ENCODE results near the gene POLRMT. TPM values are rescaled to one million over a fixed set of nuclear protein-coding genes. Genes with fewer than 3 reads are reported as not detected.

POLRMT gene
- total and polyA plus RNA-seq, 4 donors, result 16.0 to 41.4 (median 35.1) TPM

DNA sequence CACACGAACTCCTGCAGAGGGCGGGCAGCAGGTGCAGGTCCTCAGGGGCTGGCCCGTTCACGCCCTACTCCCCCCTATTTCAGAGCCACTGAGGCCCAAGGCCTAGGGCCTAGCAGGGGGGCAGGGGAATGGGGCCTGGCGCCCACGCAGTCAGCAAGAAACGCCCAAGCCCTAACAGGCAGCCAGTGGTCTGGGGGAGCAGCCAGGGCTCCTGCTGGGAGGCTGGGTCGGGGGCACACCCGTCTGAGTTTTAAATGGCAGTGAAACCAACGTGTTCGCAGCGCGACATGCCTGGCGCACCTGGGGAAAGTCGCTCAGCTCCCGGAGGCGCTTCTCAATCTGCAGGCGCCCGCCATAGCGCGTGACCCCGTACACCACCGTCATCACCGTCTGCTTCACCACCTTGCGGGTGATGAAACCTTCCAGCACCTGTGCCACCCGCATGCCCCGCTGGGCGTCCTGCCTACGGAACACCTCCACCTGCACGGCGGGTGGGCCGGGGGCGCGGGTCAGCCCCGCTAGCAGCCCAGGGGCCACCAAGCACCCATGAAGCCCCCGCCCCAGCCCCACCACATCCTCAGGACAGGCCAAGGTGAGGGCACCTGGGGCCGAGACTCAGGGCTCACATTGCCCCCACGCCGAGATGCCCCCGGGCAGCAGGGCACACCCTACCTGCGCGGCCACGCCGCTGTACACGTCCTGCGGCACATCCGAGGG lies 13.9 kb downstream of the POLRMT start:
- peaks cover 5 to 51% (median 25%) of the 10 kb centered on the region in 4 donors for H3K36me3 ChIP-seq (ENCODE audit: control insufficient read depth in 4 of 4, insufficient read depth in 3 of 4, low read depth in 1 of 4, low read length in 3 of 4)
- peaks cover 0 to 4% (median 2%) of the 10 kb centered on the region in 4 donors for H3K4me1 ChIP-seq (ENCODE audit: control insufficient read depth in 4 of 4, insufficient read depth in 4 of 4, low read length in 3 of 4)
- 95% methylated on average over 47 of the region's 47 CpGs for WGBS
- H3K27ac ChIP-seq (ENCODE audit: low read depth in 1 of 2, low read length in 2 of 2), result no peak overlapping the region
- H3K4me3 ChIP-seq (ENCODE audit: low read depth in 1 of 3, low read length in 3 of 3), result no peak overlapping the region
- no peaks in the 10 kb centered on the region for H3K27me3 ChIP-seq (ENCODE audit: control insufficient read depth in 4 of 4, insufficient read depth in 4 of 4, low read length in 3 of 4)
- TF ChIP-seq RXRA (IDR thresholded peaks at IDR 0.05) (no peak), EGR1 (IDR thresholded peaks at IDR 0.05; ENCODE audit: low read depth in 2 of 2) (no peak), NR2F2 (IDR thresholded peaks at IDR 0.05) (no peak), HNF4A (conservative IDR thresholded peaks at IDR 0.05) (no peak), TAF1 (conservative IDR thresholded peaks at IDR 0.05) (no peak), GABPA (IDR thresholded peaks at IDR 0.05 in 1 of 2, conservative IDR thresholded peaks at IDR 0.05 in 1 of 2) (no peak), HNF4G (IDR thresholded peaks at IDR 0.05) (no peak), RAD21 (IDR thresholded peaks at IDR 0.05) (no peak), YY1 (IDR thresholded peaks at IDR 0.05) (no peak), SP1 (IDR thresholded peaks at IDR 0.05) (no peak), FOXA1 (IDR thresholded peaks at IDR 0.05) (no peak), FOXA2 (IDR thresholded peaks at IDR 0.05) (no peak)
- TF ChIP-seq, protein P1, sequence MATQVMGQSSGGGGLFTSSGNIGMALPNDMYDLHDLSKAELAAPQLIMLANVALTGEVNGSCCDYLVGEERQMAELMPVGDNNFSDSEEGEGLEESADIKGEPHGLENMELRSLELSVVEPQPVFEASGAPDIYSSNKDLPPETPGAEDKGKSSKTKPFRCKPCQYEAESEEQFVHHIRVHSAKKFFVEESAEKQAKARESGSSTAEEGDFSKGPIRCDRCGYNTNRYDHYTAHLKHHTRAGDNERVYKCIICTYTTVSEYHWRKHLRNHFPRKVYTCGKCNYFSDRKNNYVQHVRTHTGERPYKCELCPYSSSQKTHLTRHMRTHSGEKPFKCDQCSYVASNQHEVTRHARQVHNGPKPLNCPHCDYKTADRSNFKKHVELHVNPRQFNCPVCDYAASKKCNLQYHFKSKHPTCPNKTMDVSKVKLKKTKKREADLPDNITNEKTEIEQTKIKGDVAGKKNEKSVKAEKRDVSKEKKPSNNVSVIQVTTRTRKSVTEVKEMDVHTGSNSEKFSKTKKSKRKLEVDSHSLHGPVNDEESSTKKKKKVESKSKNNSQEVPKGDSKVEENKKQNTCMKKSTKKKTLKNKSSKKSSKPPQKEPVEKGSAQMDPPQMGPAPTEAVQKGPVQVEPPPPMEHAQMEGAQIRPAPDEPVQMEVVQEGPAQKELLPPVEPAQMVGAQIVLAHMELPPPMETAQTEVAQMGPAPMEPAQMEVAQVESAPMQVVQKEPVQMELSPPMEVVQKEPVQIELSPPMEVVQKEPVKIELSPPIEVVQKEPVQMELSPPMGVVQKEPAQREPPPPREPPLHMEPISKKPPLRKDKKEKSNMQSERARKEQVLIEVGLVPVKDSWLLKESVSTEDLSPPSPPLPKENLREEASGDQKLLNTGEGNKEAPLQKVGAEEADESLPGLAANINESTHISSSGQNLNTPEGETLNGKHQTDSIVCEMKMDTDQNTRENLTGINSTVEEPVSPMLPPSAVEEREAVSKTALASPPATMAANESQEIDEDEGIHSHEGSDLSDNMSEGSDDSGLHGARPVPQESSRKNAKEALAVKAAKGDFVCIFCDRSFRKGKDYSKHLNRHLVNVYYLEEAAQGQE (IDR thresholded peaks at IDR 0.05), result no peak
- TF ChIP-seq, protein P2, sequence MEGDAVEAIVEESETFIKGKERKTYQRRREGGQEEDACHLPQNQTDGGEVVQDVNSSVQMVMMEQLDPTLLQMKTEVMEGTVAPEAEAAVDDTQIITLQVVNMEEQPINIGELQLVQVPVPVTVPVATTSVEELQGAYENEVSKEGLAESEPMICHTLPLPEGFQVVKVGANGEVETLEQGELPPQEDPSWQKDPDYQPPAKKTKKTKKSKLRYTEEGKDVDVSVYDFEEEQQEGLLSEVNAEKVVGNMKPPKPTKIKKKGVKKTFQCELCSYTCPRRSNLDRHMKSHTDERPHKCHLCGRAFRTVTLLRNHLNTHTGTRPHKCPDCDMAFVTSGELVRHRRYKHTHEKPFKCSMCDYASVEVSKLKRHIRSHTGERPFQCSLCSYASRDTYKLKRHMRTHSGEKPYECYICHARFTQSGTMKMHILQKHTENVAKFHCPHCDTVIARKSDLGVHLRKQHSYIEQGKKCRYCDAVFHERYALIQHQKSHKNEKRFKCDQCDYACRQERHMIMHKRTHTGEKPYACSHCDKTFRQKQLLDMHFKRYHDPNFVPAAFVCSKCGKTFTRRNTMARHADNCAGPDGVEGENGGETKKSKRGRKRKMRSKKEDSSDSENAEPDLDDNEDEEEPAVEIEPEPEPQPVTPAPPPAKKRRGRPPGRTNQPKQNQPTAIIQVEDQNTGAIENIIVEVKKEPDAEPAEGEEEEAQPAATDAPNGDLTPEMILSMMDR (IDR thresholded peaks at IDR 0.05; ENCODE audit: low read depth, low read length, missing input control), result no peak
- TF ChIP-seq, protein P3, sequence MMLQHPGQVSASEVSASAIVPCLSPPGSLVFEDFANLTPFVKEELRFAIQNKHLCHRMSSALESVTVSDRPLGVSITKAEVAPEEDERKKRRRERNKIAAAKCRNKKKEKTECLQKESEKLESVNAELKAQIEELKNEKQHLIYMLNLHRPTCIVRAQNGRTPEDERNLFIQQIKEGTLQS (IDR thresholded peaks at IDR 0.05), result no peak
- TF ChIP-seq, protein P4, sequence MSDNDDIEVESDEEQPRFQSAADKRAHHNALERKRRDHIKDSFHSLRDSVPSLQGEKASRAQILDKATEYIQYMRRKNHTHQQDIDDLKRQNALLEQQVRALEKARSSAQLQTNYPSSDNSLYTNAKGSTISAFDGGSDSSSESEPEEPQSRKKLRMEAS (IDR thresholded peaks at IDR 0.05), result no peak
- H3K9ac ChIP-seq (ENCODE audit: low read depth in 1 of 2, low read length in 2 of 2), result no peak overlapping the region
- DNase-seq (ENCODE audit: low spot score), result no peak
- no peaks in the 10 kb centered on the region for H3K9me3 ChIP-seq (ENCODE audit: control insufficient read depth in 4 of 4, low read length in 3 of 4)

- peaks cover 5 to 45% (median 25%) of the 10 kb centered on the region in 4 donors for H3K36me3 ChIP-seq (ENCODE audit: control insufficient read depth in 4 of 4, insufficient read depth in 3 of 4, low read depth in 1 of 4, low read length in 3 of 4)
Observed at GRCh38 chr19:618674-619285, 14.6 kb downstream of the POLRMT start.

More at GRCh38 chr19:618674-619285, 14.6 kb downstream of the POLRMT start:
- Histone ChIP-seq H3K27me3 (ENCODE audit: control insufficient read depth in 4 of 4, insufficient read depth in 4 of 4, low read length in 3 of 4) (no peaks in the 10 kb centered on the region), H3K9ac (ENCODE audit: low read depth in 1 of 2, low read length in 2 of 2) (no peak overlapping the region), H3K27ac (ENCODE audit: low read depth in 1 of 2, low read length in 2 of 2) (no peak overlapping the region), H3K9me3 (ENCODE audit: control insufficient read depth in 4 of 4, low read length in 3 of 4) (no peaks in the 10 kb centered on the region), H3K4me1 (ENCODE audit: control insufficient read depth in 4 of 4, insufficient read depth in 4 of 4, low read length in 3 of 4) (peaks cover 0 to 4% (median 2%) of the 10 kb centered on the region in 4 donors), H3K4me3 (ENCODE audit: low read depth in 1 of 3, low read length in 3 of 3) (no peak overlapping the region)
- DNase-seq (ENCODE audit: low spot score), result no peak
- WGBS, result 95% methylated on average over 27 of the region's 27 CpGs
- TF ChIP-seq, protein P1 (IDR thresholded peaks at IDR 0.05), result no peak
- TF ChIP-seq YY1 (IDR thresholded peaks at IDR 0.05), result no peak

Data from liver (tissue), 9 donors.